ENCODE results near the gene ERICH2. TPM values are rescaled to one million over a fixed set of nuclear protein-coding genes. Genes with fewer than 3 reads are reported as not detected.

Gene ERICH2
- total and polyA plus RNA-seq, 7 donors: not detected

- intact Hi-C loops (cut with DNase I): loop anchor here (2.0 to 5.0 kb wide), 5 partner anchors 42 to 446 kb away; partner anchors contain the start of genes ERICH2 and SP5
- Histone ChIP-seq H3K36me3 (no peaks in the 10 kb centered on the region), H3K27me3 (peaks cover 48 to 52% (median 51%) of the 10 kb centered on the region in 3 donors), H3K27ac (no peak overlapping the region), H3K4me3 (no peak overlapping the region), H3K9me3 (no peaks in the 10 kb centered on the region), H3K4me1 (peaks cover 0 to 37% (median 31%) of the 10 kb centered on the region in 4 donors)
- DNase-seq: no peak
- 5 to 7% methylated on average over 14 of the region's 14 CpGs for WGBS, 2 donors
- TF ChIP-seq CTCF (IDR thresholded peaks at IDR 0.05): peak; percentile 44 to 76 (median 69)
- peak in 1 of 4 donors; percentile 18 for TF ChIP-seq POLR2AphosphoS5 (IDR thresholded peaks at IDR 0.05)
- TF ChIP-seq EP300 (IDR thresholded peaks at IDR 0.05): no peak
These were observed 42.8 kb downstream of the ERICH2 start for GRCh38 chr2:170812710-170813600.

GRCh38 chr2:170813611-170814532 is 43.7 kb downstream of the ERICH2 start:
- Histone ChIP-seq H3K4me1 (peaks cover 0 to 46% (median 40%) of the 10 kb centered on the region in 4 donors), H3K36me3 (no peaks in the 10 kb centered on the region), H3K9me3 (no peaks in the 10 kb centered on the region), H3K27me3 (peaks cover 57 to 61% (median 60%) of the 10 kb centered on the region in 3 donors), H3K4me3 (no peak overlapping the region), H3K27ac (no peak overlapping the region)
- intact Hi-C loops (cut with DNase I): loop anchor here (2.0 to 5.0 kb wide), 6 partner anchors 43 to 447 kb away; partner anchors contain the start of genes ERICH2 and SP5
- no peak for TF ChIP-seq EP300 (IDR thresholded peaks at IDR 0.05)
- no peak for TF ChIP-seq CTCF (IDR thresholded peaks at IDR 0.05)
- no peak for TF ChIP-seq POLR2A (IDR thresholded peaks at IDR 0.05)
- 6 to 10% methylated on average over 41 of the region's 41 CpGs for WGBS, 2 donors
- no peak for DNase-seq

GRCh38 chr2:170814533-170815230 is 44.5 kb downstream of the ERICH2 start:
- Histone ChIP-seq H3K36me3 (no peaks in the 10 kb centered on the region), H3K27me3 (peaks cover 65 to 69% (median 68%) of the 10 kb centered on the region in 3 donors), H3K4me3 (no peak overlapping the region), H3K4me1 (peaks cover 0 to 49% (median 44%) of the 10 kb centered on the region in 4 donors), H3K27ac (no peak overlapping the region), H3K9me3 (no peaks in the 10 kb centered on the region)
- DNase-seq: no peak
- intact Hi-C loops (cut with DNase I): loop anchor here (2.0 to 5.0 kb wide), 6 partner anchors 97 to 577 kb away; partner anchors contain the start of gene SP5
- TF ChIP-seq POLR2AphosphoS5 (IDR thresholded peaks at IDR 0.05) (no peak), CTCF (IDR thresholded peaks at IDR 0.05) (no peak), EP300 (IDR thresholded peaks at IDR 0.05) (no peak), POLR2A (IDR thresholded peaks at IDR 0.05) (no peak)
- WGBS, 2 donors: 13 to 21% methylated on average over 31 of the region's 31 CpGs

- Histone ChIP-seq H3K9me3 (no peaks in the 10 kb centered on the region), H3K4me1 (peaks cover 0 to 55% (median 50%) of the 10 kb centered on the region in 4 donors), H3K27me3 (peaks cover 71 to 75% (median 74%) of the 10 kb centered on the region in 3 donors), H3K27ac (no peak overlapping the region), H3K36me3 (no peaks in the 10 kb centered on the region), H3K4me3 (no peak overlapping the region)
- intact Hi-C loops (cut with DNase I): loop anchor here (2.0 to 5.0 kb wide), 3 partner anchors 353 to 578 kb away; no protein-coding TSS in a partner anchor
- 5 to 9% methylated on average over 19 of the region's 19 CpGs for WGBS, 2 donors
- TF ChIP-seq POLR2AphosphoS5 (IDR thresholded peaks at IDR 0.05) (no peak), POLR2A (IDR thresholded peaks at IDR 0.05) (no peak), CTCF (IDR thresholded peaks at IDR 0.05) (no peak), EP300 (IDR thresholded peaks at IDR 0.05) (no peak)
- no peak for DNase-seq
These were observed 45.1 kb downstream of the ERICH2 start for GRCh38 chr2:170815311-170815710.

Data from sigmoid colon (tissue), 7 donors.